ENCODE measurements around the gene EPB41L1.

The EPB41L1 gene

GRCh38 chr20:36121981-36122930 is 32.3 kb upstream of the EPB41L1 start:
- TF ChIP-seq FOXP2 (optimal IDR thresholded peaks at IDR 0.05; ENCODE audit: borderline replicate concordance, extremely low read depth, extremely low read length, insufficient read depth) = no peak
- no peak for TF ChIP-seq TAF1 (IDR thresholded peaks at IDR 0.05; ENCODE audit: borderline replicate concordance, insufficient read depth, low read length)
- TF ChIP-seq SIN3A (IDR thresholded peaks at IDR 0.05; ENCODE audit: borderline replicate concordance, insufficient read depth, low read length) = no peak
- no peak for TF ChIP-seq POLR2AphosphoS5 (IDR thresholded peaks at IDR 0.05; ENCODE audit: low read depth, low read length)
- TF ChIP-seq REST (IDR thresholded peaks at IDR 0.05; ENCODE audit: insufficient read depth in 1 of 2, low read depth in 2 of 2, low read length in 2 of 2) = no peak

GRCh38 chr20:36122931-36123288 is 31.6 kb upstream of the EPB41L1 start:
- TF ChIP-seq REST (IDR thresholded peaks at IDR 0.05; ENCODE audit: insufficient read depth in 1 of 2, low read depth in 2 of 2, low read length in 2 of 2) (no peak), TAF1 (IDR thresholded peaks at IDR 0.05; ENCODE audit: borderline replicate concordance, insufficient read depth, low read length) (no peak), FOXP2 (optimal IDR thresholded peaks at IDR 0.05; ENCODE audit: borderline replicate concordance, extremely low read depth, extremely low read length, insufficient read depth) (no peak), SIN3A (IDR thresholded peaks at IDR 0.05; ENCODE audit: borderline replicate concordance, insufficient read depth, low read length) (no peak), POLR2AphosphoS5 (IDR thresholded peaks at IDR 0.05; ENCODE audit: low read depth, low read length) (no peak)

- TF ChIP-seq TAF1 (IDR thresholded peaks at IDR 0.05; ENCODE audit: borderline replicate concordance, insufficient read depth, low read length) = no peak
- TF ChIP-seq REST (IDR thresholded peaks at IDR 0.05; ENCODE audit: insufficient read depth in 1 of 2, low read depth in 2 of 2, low read length in 2 of 2) = no peak
- no peak for TF ChIP-seq SIN3A (IDR thresholded peaks at IDR 0.05; ENCODE audit: borderline replicate concordance, insufficient read depth, low read length)
- TF ChIP-seq FOXP2 (optimal IDR thresholded peaks at IDR 0.05; ENCODE audit: borderline replicate concordance, extremely low read depth, extremely low read length, insufficient read depth) = no peak
- no peak for TF ChIP-seq POLR2AphosphoS5 (IDR thresholded peaks at IDR 0.05; ENCODE audit: low read depth, low read length)
Measured at GRCh38 chr20:36125097-36125496, 29.4 kb upstream of the EPB41L1 start.

GRCh38 chr20:36126836-36127527 is 27.6 kb upstream of the EPB41L1 start:
- TF ChIP-seq POLR2AphosphoS5 (IDR thresholded peaks at IDR 0.05; ENCODE audit: low read depth, low read length) = no peak
- TF ChIP-seq FOXP2 (optimal IDR thresholded peaks at IDR 0.05; ENCODE audit: borderline replicate concordance, extremely low read depth, extremely low read length, insufficient read depth) = no peak
- no peak for TF ChIP-seq REST (IDR thresholded peaks at IDR 0.05; ENCODE audit: insufficient read depth in 1 of 2, low read depth in 2 of 2, low read length in 2 of 2)
- no peak for TF ChIP-seq SIN3A (IDR thresholded peaks at IDR 0.05; ENCODE audit: borderline replicate concordance, insufficient read depth, low read length)
- TF ChIP-seq TAF1 (IDR thresholded peaks at IDR 0.05; ENCODE audit: borderline replicate concordance, insufficient read depth, low read length) = no peak

Measured in PFSK-1 (cell line).